H1 (cell line): ENCODE data around the gene FARP2. TPM values are rescaled to one million over a fixed set of nuclear protein-coding genes. Genes with fewer than 3 reads are reported as not detected.

ENCODE experiments used
- CTCF ChIA-PET: fragments of 300-600 bp; sonication (Branson Sonifier 250); formaldehyde crosslinking; loops from one replicate; lab custom pipeline; 2021; ENCODE audit not compliant: partially characterized antibody; lab: Charles Lee
- POLR2A ChIA-PET: fragments of 300-600 bp; sonication (Branson Sonifier 250); formaldehyde crosslinking; loops from one replicate; lab custom pipeline; 2021; ENCODE audit warnings: inconsistent platforms; ENCODE audit not compliant: partially characterized antibody; lab: Charles Lee
- DNase-seq, 2 experiments: peaks; one replicate each; pipeline versions ENCODE4 v3.0.0 to v3.0.0-alpha.2; 2010 to 2022; ENCODE audit warnings: low spot score in 2 of 2, low read depth in 1 of 2, mixed read lengths in 1 of 2
- FAIRE-seq: peaks from 2 replicates; lab custom pipeline; 2011; peaks lifted over from hg19 to GRCh38; lab: Jason Lieb, UNC
- H2AFZ ChIP-seq: 2 replicates; pipeline ENCODE4 v1.8.1; 2012; ENCODE audit warnings: low read length, inconsistent platforms
- H2AK5ac ChIP-seq: 2 replicates; pipeline ENCODE4 v1.6.1; 2013; ENCODE audit warnings: low read depth, low read length
- H2BK120ac ChIP-seq: replicated peaks from 2 replicates; pipeline ENCODE3; 2013; ENCODE audit warnings: low read depth, low read length, inconsistent platforms
- H2BK12ac ChIP-seq: 2 replicates; pipeline ENCODE4 v1.6.1; 2013; ENCODE audit warnings: low read depth, low read length
- H2BK15ac ChIP-seq: 2 replicates; pipeline ENCODE4 v1.6.1; 2013; ENCODE audit warnings: low read length
- H2BK20ac ChIP-seq: 2 replicates; pipeline ENCODE4 v1.6.1; 2013; ENCODE audit warnings: low read length
- H2BK5ac ChIP-seq: 2 replicates; pipeline ENCODE4 v1.6.1; 2013; ENCODE audit warnings: low read depth, low read length
- H3K14ac ChIP-seq: 2 replicates; pipeline ENCODE4 v1.6.1; 2013; ENCODE audit warnings: inconsistent platforms; ENCODE audit not compliant: insufficient read length
- H3K18ac ChIP-seq: 2 replicates; pipeline ENCODE4 v1.6.1; 2013; ENCODE audit warnings: low read length; ENCODE audit errors: extremely low read depth
- H3K23ac ChIP-seq: 2 replicates; pipeline ENCODE4 v1.6.1; 2013; ENCODE audit warnings: inconsistent platforms; ENCODE audit not compliant: insufficient read length
- H3K23me2 ChIP-seq: 2 replicates; pipeline ENCODE4 v1.6.1; 2013; ENCODE audit warnings: low read depth, low read length
- H3K27ac ChIP-seq: 2 replicates; pipeline ENCODE4 v1.6.1; 2011; ENCODE audit warnings: low read depth, low read length, inconsistent platforms
- H3K27me3 ChIP-seq, 4 experiments: replicated peaks in 1 of 4; 1 replicate in 1 of 4; 2 replicates in 3 of 4; pipeline versions ENCODE4 v1.6.1 to v1.8.1; 2011 to 2013; ENCODE audit warnings: low read length in 3 of 4, mild to moderate bottlenecking in 3 of 4, inconsistent platforms in 2 of 4, mixed read lengths in 2 of 4, moderate library complexity in 1 of 4; ENCODE audit not compliant: control insufficient read depth in 3 of 4, insufficient read depth in 3 of 4; ENCODE audit errors: extremely low read depth in 1 of 4
- H3K36me3 ChIP-seq, 4 experiments: 2 replicates each; pipeline versions ENCODE4 v1.6.1 to v1.8.1; 2011 to 2013; ENCODE audit warnings: mild to moderate bottlenecking in 4 of 4, low read length in 3 of 4, moderate library complexity in 2 of 4, control low read depth in 1 of 4, inconsistent platforms in 1 of 4; ENCODE audit not compliant: insufficient read depth in 4 of 4, control insufficient read depth in 2 of 4
- H3K4ac ChIP-seq: replicated peaks from 2 replicates; pipeline ENCODE3; 2013; ENCODE audit warnings: low read length, low read depth, mixed read lengths, inconsistent platforms; ENCODE audit not compliant: insufficient read length
- H3K4me1 ChIP-seq, 4 experiments: replicated peaks in 1 of 4; 1 replicate in 1 of 4; 2 replicates in 3 of 4; pipeline versions ENCODE4 v1.6.1 to v1.8.1; 2011 to 2013; ENCODE audit warnings: low read length in 3 of 4, inconsistent platforms in 2 of 4, mixed read lengths in 1 of 4; ENCODE audit not compliant: insufficient read depth in 4 of 4, control insufficient read depth in 3 of 4
- H3K4me2 ChIP-seq, 2 experiments: 2 replicates each; pipeline versions ENCODE4 v1.6.1 to v1.8.1; 2011 to 2013; ENCODE audit warnings: low read depth in 2 of 2, low read length in 2 of 2, control low read depth in 1 of 2, inconsistent platforms in 1 of 2, mild to moderate bottlenecking in 1 of 2; ENCODE audit not compliant: insufficient read depth in 1 of 2
- H3K4me3 ChIP-seq, 4 experiments: fragments of 200-600, 300-600 bp in 1 of 4; sonication (generic), shearing (Covaris generic), sonication (Bioruptor Twin) in 1 of 4; 2 replicates each; pipeline versions ENCODE4 v1.5.1 to v1.8.1; 2011 to 2016; ENCODE audit warnings: low read length in 4 of 4, low read depth in 3 of 4, control low read depth in 2 of 4, inconsistent platforms in 2 of 4, mild to moderate bottlenecking in 2 of 4, mixed read lengths in 1 of 4, moderate library complexity in 1 of 4; ENCODE audit not compliant: insufficient read depth in 2 of 4; ENCODE audit errors: extremely low read depth in 1 of 4
- H3K56ac ChIP-seq: replicated peaks from 2 replicates; pipeline ENCODE3; 2013; ENCODE audit warnings: low read depth, mild to moderate bottlenecking, mixed read lengths, low read length, inconsistent platforms; ENCODE audit not compliant: insufficient read length
- H3K79me1 ChIP-seq: 2 replicates; pipeline ENCODE4 v1.6.1; 2013; ENCODE audit warnings: low read depth, low read length, control low read depth
- H3K79me2 ChIP-seq, 2 experiments: 2 replicates each; pipeline versions ENCODE4 v1.6.1 to v1.8.1; 2012 to 2013; ENCODE audit warnings: low read length in 2 of 2, mild to moderate bottlenecking in 2 of 2, inconsistent platforms in 1 of 2; ENCODE audit not compliant: insufficient read depth in 2 of 2, control insufficient read depth in 1 of 2
- H3K9ac ChIP-seq, 4 experiments: replicated peaks in 1 of 4; 1 replicate in 1 of 4; 2 replicates in 3 of 4; pipeline versions ENCODE4 v1.6.1 to v1.8.1; 2011 to 2013; ENCODE audit warnings: low read depth in 3 of 4, low read length in 3 of 4, control low read depth in 2 of 4, mild to moderate bottlenecking in 2 of 4, moderate library complexity in 2 of 4, inconsistent platforms in 1 of 4; ENCODE audit errors: extremely low read depth in 1 of 4
- H3K9me3 ChIP-seq, 2 experiments: 2 replicates each; pipeline versions ENCODE4 v1.6.1 to v1.8.1; 2012 to 2013; ENCODE audit warnings: mild to moderate bottlenecking in 2 of 2, moderate library complexity in 2 of 2, control low read depth in 1 of 2, inconsistent platforms in 1 of 2, low read depth in 1 of 2, low read length in 1 of 2, mixed read lengths in 1 of 2; ENCODE audit not compliant: insufficient read depth in 2 of 2
- H4K20me1 ChIP-seq, 2 experiments: replicated peaks in 1 of 2; 2 replicates each; pipeline versions ENCODE3 to v1.8.1; 2011 to 2013; ENCODE audit warnings: inconsistent platforms in 2 of 2, low read length in 2 of 2, mild to moderate bottlenecking in 1 of 2; ENCODE audit not compliant: insufficient read depth in 2 of 2, control insufficient read depth in 1 of 2
- H4K5ac ChIP-seq: 2 replicates; pipeline ENCODE4 v1.6.1; 2013; ENCODE audit warnings: low read length, low read depth, mixed read lengths, inconsistent platforms; ENCODE audit not compliant: insufficient read length
- H4K8ac ChIP-seq: 2 replicates; pipeline ENCODE4 v1.8.0; 2013; ENCODE audit warnings: mild to moderate bottlenecking, moderate library complexity, low read length, inconsistent platforms; ENCODE audit not compliant: insufficient read depth; ENCODE audit errors: extremely low read depth
- H4K91ac ChIP-seq: replicated peaks from 2 replicates; pipeline ENCODE3; 2013; ENCODE audit warnings: low read length, mixed read lengths, inconsistent platforms; ENCODE audit not compliant: insufficient read length
- CEBPB ChIP-seq: IDR thresholded peaks from 2 replicates; pipeline ENCODE4 v1.6.1; 2012; ENCODE audit warnings: low read depth, low read length
- KDM5A ChIP-seq: fragments of 200-600 bp; IDR thresholded peaks from 2 replicates; pipeline ENCODE4 v1.7.1; 2012; ENCODE audit warnings: mild to moderate bottlenecking, low read length, inconsistent platforms, mixed read lengths
- PHF8 ChIP-seq: fragments of 200-600 bp; sonication (generic); conservative IDR thresholded peaks from 2 replicates; pipeline ENCODE4 v1.7.1; 2012; ENCODE audit warnings: low read depth, mild to moderate bottlenecking, inconsistent platforms, low read length, moderate library complexity
- POU5F1 ChIP-seq: IDR thresholded peaks from 2 replicates; pipeline ENCODE4 v1.6.1; 2011; ENCODE audit warnings: low read depth, mild to moderate bottlenecking, low read length, moderate library complexity
- SIX5 ChIP-seq: IDR thresholded peaks from 2 replicates; pipeline ENCODE4 v1.6.1; 2011; ENCODE audit warnings: mild to moderate bottlenecking, low read depth, low read length
- TCF12 ChIP-seq: IDR thresholded peaks from 2 replicates; pipeline ENCODE4 v1.6.1; 2011; ENCODE audit warnings: low read depth, mild to moderate bottlenecking, low read length
- WGBS, 2 experiments: shearing (Covaris generic) in 1 of 2; methylation state at CpG; one replicate each; pipeline versions ENCODE4 v1.1.6 to v1.1.7; 2013 to 2015; ENCODE audit warnings: low lambda C conversion rate in 2 of 2, mixed read lengths in 2 of 2, inconsistent platforms in 1 of 2, low coverage in 1 of 2, missing lambda C conversion rate in 1 of 2; ENCODE audit not compliant: insufficient replicate concordance in 2 of 2, insufficient coverage in 1 of 2, insufficient read length in 1 of 2; ENCODE audit errors: extremely low coverage in 1 of 2, missing lambda C conversion rate in 1 of 2; 5-methylcytosine and 5-hydroxymethylcytosine counted together
- polyA plus RNA-seq, 7 experiments: library from polyadenylated mRNA; depleted of rRNA in 3 of 7; stranded (reverse) in 5 of 7; unstranded in 2 of 7; fragments of >200 nt in 5 of 7; fragments of 200-250 nt in 2 of 7; gene quantifications; 1 replicate in 5 of 7; 2 replicates in 1 of 7; 4 replicates in 1 of 7; pipeline versions ENCODE4 v1.2.1 to v1.2.3, GENCODE V29; 2011 to 2013; ENCODE audit warnings: missing spikeins in 2 of 7, mixed read lengths in 2 of 7
- total RNA-seq: library from RNA; stranded (reverse); fragmentation: NEBNext Ultra II Directional; extraction: Animal tissue kit (Norgen Biotek cat#: 25700); gene quantifications from 2 replicates; pipeline ENCODE4 v1.2.1, GENCODE V29; 2021
- TF ChIP-seq, protein P1 (sequence below): IDR thresholded peaks from 2 replicates; pipeline ENCODE4 v1.6.1; 2012; ENCODE audit warnings: inconsistent platforms
- TF ChIP-seq, protein P2 (sequence below), 3 experiments: IDR thresholded peaks; 1 replicate in 2 of 3; 2 replicates in 1 of 3; pipeline versions ENCODE4 v1.5.1 to v1.6.1; 2011; ENCODE audit warnings: low read length in 3 of 3, mild to moderate bottlenecking in 3 of 3, inconsistent platforms in 2 of 3, low read depth in 1 of 3, moderate library complexity in 1 of 3; ENCODE audit not compliant: insufficient read depth in 1 of 3; ENCODE audit errors: control extremely low read depth in 1 of 3

Gene FARP2
- total and polyA plus RNA-seq, 2 of the 8 experiments (the other 6 are each of a cell fraction or from before 2014, with no cell fraction given): 12.4 to 33.4 TPM

GRCh38 chr2:241503776-241504392, 147.8 kb downstream of the FARP2 start:
- POLR2A ChIA-PET: interaction anchor here (1.2 to 10.2 kb wide), 2 partner anchors 11 to 198 kb away, joined by 3 to 104 read pairs; partner anchors contain the start of gene ING5
- no peak overlapping the region for H3K14ac ChIP-seq
- TF ChIP-seq SIX5 (no peak), TCF12 (no peak), CEBPB (no peak), POU5F1 (no peak), PHF8 (no peak), KDM5A (no peak)
- TF ChIP-seq, protein P1, sequence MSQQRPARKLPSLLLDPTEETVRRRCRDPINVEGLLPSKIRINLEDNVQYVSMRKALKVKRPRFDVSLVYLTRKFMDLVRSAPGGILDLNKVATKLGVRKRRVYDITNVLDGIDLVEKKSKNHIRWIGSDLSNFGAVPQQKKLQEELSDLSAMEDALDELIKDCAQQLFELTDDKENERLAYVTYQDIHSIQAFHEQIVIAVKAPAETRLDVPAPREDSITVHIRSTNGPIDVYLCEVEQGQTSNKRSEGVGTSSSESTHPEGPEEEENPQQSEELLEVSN: no peak
- TF ChIP-seq, protein P2, sequence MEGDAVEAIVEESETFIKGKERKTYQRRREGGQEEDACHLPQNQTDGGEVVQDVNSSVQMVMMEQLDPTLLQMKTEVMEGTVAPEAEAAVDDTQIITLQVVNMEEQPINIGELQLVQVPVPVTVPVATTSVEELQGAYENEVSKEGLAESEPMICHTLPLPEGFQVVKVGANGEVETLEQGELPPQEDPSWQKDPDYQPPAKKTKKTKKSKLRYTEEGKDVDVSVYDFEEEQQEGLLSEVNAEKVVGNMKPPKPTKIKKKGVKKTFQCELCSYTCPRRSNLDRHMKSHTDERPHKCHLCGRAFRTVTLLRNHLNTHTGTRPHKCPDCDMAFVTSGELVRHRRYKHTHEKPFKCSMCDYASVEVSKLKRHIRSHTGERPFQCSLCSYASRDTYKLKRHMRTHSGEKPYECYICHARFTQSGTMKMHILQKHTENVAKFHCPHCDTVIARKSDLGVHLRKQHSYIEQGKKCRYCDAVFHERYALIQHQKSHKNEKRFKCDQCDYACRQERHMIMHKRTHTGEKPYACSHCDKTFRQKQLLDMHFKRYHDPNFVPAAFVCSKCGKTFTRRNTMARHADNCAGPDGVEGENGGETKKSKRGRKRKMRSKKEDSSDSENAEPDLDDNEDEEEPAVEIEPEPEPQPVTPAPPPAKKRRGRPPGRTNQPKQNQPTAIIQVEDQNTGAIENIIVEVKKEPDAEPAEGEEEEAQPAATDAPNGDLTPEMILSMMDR (IDR thresholded peaks at IDR 0.05; ENCODE audit: control extremely low read depth in 1 of 3, insufficient read depth in 1 of 3, low read depth in 1 of 3, low read length in 3 of 3): no peak

More at GRCh38 chr2:241503776-241504392, 147.8 kb downstream of the FARP2 start:
- FAIRE-seq: no peak
- WGBS, 2 experiments: 96% methylated on average over 12 of the region's 12 CpGs; no CpG with 5 or more reads in 1 of the 2 experiments
- peak overlapping the region; percentile 5; the same call in 1 of the 2 replicates for H2BK5ac ChIP-seq
- H2BK12ac ChIP-seq: no peak overlapping the region
- no peak overlapping the region for H3K4me3 ChIP-seq
- no peak overlapping the region for H2BK20ac ChIP-seq
- no peak overlapping the region for H3K4ac ChIP-seq
- peaks cover 14 to 54% of the 10 kb centered on the region in 2 experiments for H3K79me2 ChIP-seq
- H3K36me3 ChIP-seq: peaks cover 0 to 16% (median 5%) of the 10 kb centered on the region in 4 experiments; a peak in 7 of 8 replicates
- H3K18ac ChIP-seq: no peak overlapping the region
- H3K9ac ChIP-seq: no peak overlapping the region
- H4K91ac ChIP-seq: no peak overlapping the region
- no peak overlapping the region for H2BK15ac ChIP-seq
- no peak overlapping the region for H2AK5ac ChIP-seq
- H3K4me1 ChIP-seq: peaks cover 0 to 9% (median 7%) of the 10 kb centered on the region in 4 experiments; a peak in 6 of 7 replicates
- no peaks in the 10 kb centered on the region for H3K9me3 ChIP-seq
- CTCF ChIA-PET: interaction anchor here (0.7 to 1.5 kb wide), 5 partner anchors 12 to 375 kb away, joined by 3 to 5 read pairs (median 4); no protein-coding TSS in a partner anchor
- H2AFZ ChIP-seq: no peak overlapping the region
- no peak overlapping the region for H3K56ac ChIP-seq
- H3K27me3 ChIP-seq: 0 out of 7 replicates have a peak, but pooled peaks cover 0 to under 1% (median under 1%) of the 10 kb centered on the region in 4 experiments
- H4K20me1 ChIP-seq: peaks cover 13 to 43% of the 10 kb centered on the region in 2 experiments
- H2BK120ac ChIP-seq: no peak overlapping the region
- H3K79me1 ChIP-seq: peaks cover 23% of the 10 kb centered on the region
- no peak overlapping the region for H3K23ac ChIP-seq
- no peak overlapping the region for H3K4me2 ChIP-seq
- no peak for DNase-seq
- no peak overlapping the region for H4K8ac ChIP-seq
- H3K23me2 ChIP-seq: peaks cover 12% of the 10 kb centered on the region
- no peak overlapping the region for H4K5ac ChIP-seq
- H3K27ac ChIP-seq: no peak overlapping the region
